ENCODE data around the gene CHRND. TPM values are rescaled to one million over a fixed set of nuclear protein-coding genes. Genes with fewer than 3 reads are reported as not detected.

The CHRND gene
- total and polyA plus RNA-seq, 2 of the 8 experiments (the other 6 are each of a cell fraction or from before 2014, with no cell fraction given): 0.24 TPM; not detected in 1

DNA sequence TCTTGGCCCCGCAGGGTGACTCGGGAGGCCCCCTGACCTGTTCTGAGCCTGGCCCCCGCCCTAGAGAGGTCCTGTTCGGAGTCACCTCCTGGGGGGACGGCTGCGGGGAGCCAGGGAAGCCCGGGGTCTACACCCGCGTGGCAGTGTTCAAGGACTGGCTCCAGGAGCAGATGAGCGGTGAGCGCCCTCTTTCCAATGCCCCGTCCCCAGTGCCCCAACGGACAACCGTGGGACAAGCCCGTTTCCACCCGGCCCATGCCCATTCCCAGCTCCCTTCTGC, 2.6 kb upstream of the CHRND start:
- Histone ChIP-seq H2BK20ac (ENCODE audit: low read length) (no peak overlapping the region), H2AK5ac (ENCODE audit: low read depth, low read length) (no peak overlapping the region), H2BK5ac (ENCODE audit: low read depth, low read length) (no peak overlapping the region), H2BK12ac (ENCODE audit: low read depth, low read length) (no peak overlapping the region), H3K18ac (ENCODE audit: extremely low read depth, low read length) (no peak overlapping the region), H3K79me1 (ENCODE audit: low read depth, low read length) (no peaks in the 10 kb centered on the region), H3K4me2 (ENCODE audit: insufficient read depth in 1 of 2, low read depth in 2 of 2, low read length in 2 of 2) (peak overlapping the region; percentile 54 to 84), H3K27ac (ENCODE audit: low read depth, low read length) (no peak overlapping the region), H3K4me1 (replicated peaks in 1 of 4; ENCODE audit: control insufficient read depth in 3 of 4, insufficient read depth in 4 of 4, low read length in 3 of 4) (peaks cover 0 to 22% (median 9%) of the 10 kb centered on the region in 4 experiments; a peak in 6 of 7 replicates), H3K14ac (ENCODE audit: insufficient read length) (no peak overlapping the region), H3K9me3 (ENCODE audit: insufficient read depth in 2 of 2, low read depth in 1 of 2, low read length in 1 of 2) (no peaks in the 10 kb centered on the region), H4K8ac (ENCODE audit: extremely low read depth, insufficient read depth, low read length) (no peak overlapping the region; the same call in 1 of the 2 replicates), H3K79me2 (ENCODE audit: control insufficient read depth in 1 of 2, insufficient read depth in 2 of 2, low read length in 2 of 2) (no peaks in the 10 kb centered on the region), H3K36me3 (ENCODE audit: control insufficient read depth in 2 of 4, insufficient read depth in 4 of 4, low read length in 3 of 4) (no peaks in the 10 kb centered on the region), H3K27me3 (replicated peaks in 1 of 4; ENCODE audit: control insufficient read depth in 3 of 4, extremely low read depth in 1 of 4, insufficient read depth in 3 of 4, low read length in 3 of 4) (peaks cover 19 to 45% (median 37%) of the 10 kb centered on the region in 4 experiments), H3K23ac (ENCODE audit: insufficient read length) (no peak overlapping the region), H4K5ac (ENCODE audit: insufficient read length, low read depth, low read length) (no peak overlapping the region), H4K20me1 (replicated peaks in 1 of 2; ENCODE audit: control insufficient read depth in 1 of 2, insufficient read depth in 2 of 2, low read length in 2 of 2) (peaks cover 3 to 4% of the 10 kb centered on the region in 2 experiments), H3K4ac (replicated peaks; ENCODE audit: insufficient read length, low read depth, low read length) (no peak overlapping the region), H3K4me3 (ENCODE audit: extremely low read depth in 1 of 4, insufficient read depth in 2 of 4, low read depth in 3 of 4, low read length in 4 of 4) (peak overlapping the region in 3 of 4 experiments; percentile 41 to 60 (median 52); a peak in 4 of 8 replicates), H3K23me2 (ENCODE audit: low read depth, low read length) (peaks cover 10% of the 10 kb centered on the region; the same call in 1 of the 2 replicates), H4K91ac (replicated peaks; ENCODE audit: insufficient read length, low read length) (no peak overlapping the region), H2BK120ac (replicated peaks; ENCODE audit: low read depth, low read length) (no peak overlapping the region), H3K56ac (replicated peaks; ENCODE audit: insufficient read length, low read depth, low read length) (no peak overlapping the region), H2BK15ac (ENCODE audit: low read length) (no peak overlapping the region), H3K9ac (replicated peaks in 1 of 4; ENCODE audit: extremely low read depth in 1 of 4, low read depth in 3 of 4, low read length in 3 of 4) (no peak overlapping the region), H2AFZ (ENCODE audit: low read length) (no peak overlapping the region)
- 32% methylated on average over 16 of the region's 16 CpGs; no CpG with 5 or more reads in 1 of the 2 experiments for WGBS, 2 experiments (ENCODE audit: extremely low coverage in 1 of 2, insufficient coverage in 1 of 2, insufficient read length in 1 of 2, insufficient replicate concordance in 2 of 2, low coverage in 1 of 2, low lambda C conversion rate in 2 of 2, missing lambda C conversion rate in 1 of 2)
- POLR2A ChIA-PET (ENCODE audit: partially characterized antibody): interaction anchor here (0.7 to 1.7 kb wide), 7 partner anchors 15 to 79 kb away, joined by 3 to 5 read pairs (median 4); no protein-coding TSS in a partner anchor
- DNase-seq (ENCODE audit: low read depth in 1 of 2, low spot score in 2 of 2) (no peak), FAIRE-seq (no peak)
- CTCF ChIA-PET (ENCODE audit: partially characterized antibody): interaction anchor here (0.9 to 10.6 kb wide), 26 partner anchors 10 to 671 kb away, joined by 3 to 176 read pairs (median 10); partner anchors contain the start of genes ALPG and CHRNG
- no peak for TF ChIP-seq CBX8 (IDR thresholded peaks at IDR 0.05; ENCODE audit: borderline replicate concordance, low read depth, low read length)
- no peak for TF ChIP-seq BCL11A (IDR thresholded peaks at IDR 0.05; ENCODE audit: low read depth in 2 of 2, low read length in 2 of 2)
- TF ChIP-seq USF2 (IDR thresholded peaks at IDR 0.05; ENCODE audit: low read length): no peak
- no peak for TF ChIP-seq NRF1 (IDR thresholded peaks at IDR 0.05; ENCODE audit: low read depth, low read length)
- TF ChIP-seq HDAC6 (IDR thresholded peaks at IDR 0.05; ENCODE audit: low read depth, low read length): no peak
- TF ChIP-seq POLR2AphosphoS5 (IDR thresholded peaks at IDR 0.05; ENCODE audit: low read depth, low read length): no peak
